HG03521 (cell line): Measurements from ENCODE around the gene COX8A.
"Not testable (repeated sequence)": the region's sequence is repeated elsewhere in the genome, so short reads cannot be mapped to it uniquely, and the experiment has no call there.

Source experiments
- ATAC-seq: cut with Tn5 transposase; IDR thresholded peaks from one replicate; pipeline ENCODE4 v1.9.1; 2021; ENCODE audit warnings: mild to moderate bottlenecking, moderate library complexity; ENCODE audit not compliant: unreplicated experiment

The COX8A gene

GRCh38 chr11:63966444-63966843, 8.0 kb upstream of the COX8A start:
- ATAC-seq, result no peak

GRCh38 chr11:63969461-63969860, 5.0 kb upstream of the COX8A start:
- ATAC-seq, result no peak

- no peak for ATAC-seq
These were observed 3.5 kb upstream of the COX8A start for GRCh38 chr11:63970902-63971301.

GRCh38 chr11:63973912-63974258, 535 bp upstream of the COX8A start:
- not testable (repeated sequence) for ATAC-seq

GRCh38 chr11:63978551-63979239, 4.3 kb downstream of the COX8A start:
- ATAC-seq, result no peak

GRCh38 chr11:63979426-63979825, 5.0 kb downstream of the COX8A start:
- ATAC-seq, result no peak

- no peak for ATAC-seq
These were observed 11.4 kb downstream of the COX8A start for GRCh38 chr11:63985812-63986155.

- peak; percentile 77 for ATAC-seq
These were observed 11.9 kb downstream of the COX8A start, which contains the start of gene OTUB1 for GRCh38 chr11:63986156-63986931. OTUB1 (plus strand) TSS chr11:63986438; CDS start chr11:63986457, 19 bp downstream.

- ATAC-seq, result no peak
These were observed 12.6 kb downstream of the COX8A start for GRCh38 chr11:63986932-63987513.

GRCh38 chr11:63991558-63991957, 17.1 kb downstream of the COX8A start:
- no peak for ATAC-seq

- no peak for ATAC-seq
These were observed 18.7 kb downstream of the COX8A start for GRCh38 chr11:63993100-63993499.

GRCh38 chr11:63993993-63994392, 19.6 kb downstream of the COX8A start:
- ATAC-seq, result no peak

- ATAC-seq, result no peak
These were observed 22.1 kb downstream of the COX8A start for GRCh38 chr11:63996512-63996911.

- ATAC-seq, result no peak
These were observed 22.8 kb downstream of the COX8A start for GRCh38 chr11:63997104-63997700.

GRCh38 chr11:63997801-63998337, 23.4 kb downstream of the COX8A start:
- no peak for ATAC-seq

GRCh38 chr11:63998558-63999348, 24.3 kb downstream of the COX8A start:
- no peak for ATAC-seq

GRCh38 chr11:63999349-64000025, 25.1 kb downstream of the COX8A start:
- ATAC-seq, result no peak

- peak; percentile 58 for ATAC-seq
These were observed 25.8 kb downstream of the COX8A start for GRCh38 chr11:64000026-64000739.

GRCh38 chr11:64000740-64001483, 26.5 kb downstream of the COX8A start:
- ATAC-seq, result no peak
